ENCODE measurements around the gene UAP1L1. TPM values are rescaled to one million over a fixed set of nuclear protein-coding genes. Genes with fewer than 3 reads are reported as not detected.
A peak's percentile ranks its signal among the peaks of the same experiment; 100 is the strongest.

Gene UAP1L1
- total and polyA plus RNA-seq, 9 of the 15 experiments (the other 6 are each of a cell fraction or from before 2014, with no cell fraction given): 0.20 to 8.6 (median 3.7) TPM

DNA sequence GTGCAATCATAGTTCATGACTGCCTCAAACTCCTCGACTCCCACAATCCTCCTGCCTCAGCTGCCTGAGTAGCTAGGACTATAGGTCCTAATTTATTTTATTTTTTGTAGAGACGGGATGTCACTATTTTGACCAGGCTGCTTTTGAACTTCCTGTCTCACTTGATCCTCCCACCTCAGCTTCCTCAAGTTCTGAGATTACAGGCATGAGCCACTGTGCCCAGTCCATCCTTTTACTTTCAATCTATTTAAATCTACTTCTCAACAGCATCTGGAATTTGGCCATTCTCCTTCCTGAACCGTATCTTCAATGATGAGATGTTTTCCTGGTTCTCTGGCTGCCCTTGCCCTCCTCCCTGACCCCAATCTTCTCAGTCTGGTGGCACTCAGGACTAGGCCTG is 49.5 kb downstream of the UAP1L1 start:
- Histone ChIP-seq H2AFZ (ENCODE audit: low read depth, low read length) (no peak overlapping the region), H3K36me3 (ENCODE audit: control insufficient read depth, insufficient read depth, low read length) (peaks cover 2% of the 10 kb centered on the region; the same call in 1 of the 3 replicates), H3K4me3 (peak overlapping the region; percentile 91), H3K9me1 (ENCODE audit: control insufficient read depth, insufficient read depth, low read length) (no peaks in the 10 kb centered on the region), H3K9me3 (replicated peaks; ENCODE audit: control insufficient read depth, insufficient read depth, low read depth, low read length) (no peaks in the 10 kb centered on the region), H3K27ac (ENCODE audit: extremely low read depth, low read depth, low read length) (peak overlapping the region; percentile 78; the same call in 2 of the 3 replicates), H4K20me1 (replicated peaks; ENCODE audit: control insufficient read depth, insufficient read depth, low read length) (no peaks in the 10 kb centered on the region), H3K4me2 (ENCODE audit: insufficient read depth, low read length) (peak overlapping the region; percentile 100), H3K9ac (ENCODE audit: insufficient read depth in 1 of 2, low read depth in 2 of 2, low read length in 2 of 2) (peak overlapping the region; percentile 84 to 89; a peak in 3 of 4 replicates), H3K27me3 (ENCODE audit: control insufficient read depth in 2 of 2, insufficient read depth in 2 of 2, low read length in 2 of 2) (no peaks in the 10 kb centered on the region), H3K79me2 (ENCODE audit: control insufficient read depth, insufficient read depth, low read length) (peaks cover 35% of the 10 kb centered on the region), H3K4me1 (replicated peaks in 1 of 2; ENCODE audit: control insufficient read depth in 2 of 2, insufficient read depth in 2 of 2, low read length in 2 of 2) (peaks cover 20 to 42% of the 10 kb centered on the region in 2 experiments)
- FAIRE-seq (peak; percentile 69), ATAC-seq (no peak), DNase-seq (ENCODE audit: extremely low read depth in 1 of 4, low spot score in 3 of 4) (no peak)
- no TSS peak for BruUV-seq (replicated peaks)
- in situ Hi-C loops (cut with MboI) (loop anchor here (5.0 kb wide), 1 partner anchor 101 kb away; the partner anchor contains the start of genes CYSRT1 and RNF224), intact Hi-C loops (cut with micrococcal nuclease) (no loop called here)
- WGBS (ENCODE audit: insufficient coverage, low coverage, missing lambda C conversion rate): 34% methylated on average over 3 of the region's 3 CpGs
- no peak for TF ChIP-seq NFXL1 (CRISPR knock-in tag; IDR thresholded peaks at IDR 0.05)
- 0 out of 2 replicates have a peak, but pooled peaks have one; percentile 47 for TF ChIP-seq KAT7 (CRISPR knock-in tag; IDR thresholded peaks at IDR 0.05; ENCODE audit: borderline replicate concordance)
- ChIA-PET CTCF (ENCODE audit: low intra/inter-chr PET ratio) (no interaction called here), POLR2A (interaction anchor here (0.6 to 1.4 kb wide), 4 partner anchors 20 to 114 kb away, joined by 3 read pairs; partner anchors contain the start of gene TUBB4B)

DNA sequence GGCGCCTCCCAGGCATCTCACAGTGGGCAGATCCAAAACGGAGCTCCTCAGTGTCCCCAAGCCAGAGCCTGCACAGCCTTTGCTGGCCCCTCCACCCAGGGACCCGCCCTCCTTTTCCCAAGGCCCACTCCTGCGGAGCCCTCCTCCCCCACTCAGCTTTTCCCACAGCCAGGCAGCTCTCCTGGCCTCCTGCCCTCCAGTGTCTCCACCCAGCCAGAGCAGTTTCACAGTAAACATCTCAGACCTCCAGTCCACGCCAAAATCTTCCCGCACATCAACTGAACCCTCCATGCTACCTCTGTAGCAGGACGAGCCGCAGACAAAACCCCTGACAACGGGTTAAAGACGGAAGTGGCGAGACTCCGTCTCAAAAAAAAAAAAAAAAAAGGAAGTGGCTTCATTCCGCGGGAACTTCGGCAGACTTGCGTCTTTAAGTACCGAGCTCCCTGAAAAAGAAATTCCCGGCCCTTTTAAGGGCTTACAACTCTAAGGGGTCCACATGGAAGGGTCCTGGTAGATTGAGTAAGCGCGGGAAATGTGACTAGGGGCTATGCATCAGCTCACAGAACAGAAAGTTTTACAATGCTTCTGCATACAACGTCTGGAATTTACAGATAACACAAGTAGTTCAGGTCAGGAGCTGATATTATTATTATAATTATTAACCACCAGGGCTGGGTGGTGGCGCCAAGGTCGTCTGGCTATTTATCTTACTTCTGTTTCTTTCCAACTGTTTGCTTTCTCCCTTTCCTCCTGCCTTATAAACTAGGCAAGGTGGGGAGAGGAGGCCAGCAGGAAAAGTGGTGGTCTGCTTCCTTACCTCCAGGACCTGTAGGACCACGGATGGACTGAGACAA is 50.2 kb downstream of the UAP1L1 start:
- Histone ChIP-seq H3K27ac (ENCODE audit: extremely low read depth, low read depth, low read length) (peak overlapping the region; percentile 78), H3K27me3 (ENCODE audit: control insufficient read depth in 2 of 2, insufficient read depth in 2 of 2, low read length in 2 of 2) (no peaks in the 10 kb centered on the region), H4K20me1 (replicated peaks; ENCODE audit: control insufficient read depth, insufficient read depth, low read length) (no peaks in the 10 kb centered on the region), H2AFZ (ENCODE audit: low read depth, low read length) (peak overlapping the region; percentile 64), H3K9me3 (replicated peaks; ENCODE audit: control insufficient read depth, insufficient read depth, low read depth, low read length) (no peaks in the 10 kb centered on the region), H3K9ac (ENCODE audit: insufficient read depth in 1 of 2, low read depth in 2 of 2, low read length in 2 of 2) (peak overlapping the region; percentile 84 to 100), H3K79me2 (ENCODE audit: control insufficient read depth, insufficient read depth, low read length) (peaks cover 35% of the 10 kb centered on the region), H3K9me1 (ENCODE audit: control insufficient read depth, insufficient read depth, low read length) (no peaks in the 10 kb centered on the region), H3K4me3 (peak overlapping the region; percentile 91), H3K4me2 (ENCODE audit: insufficient read depth, low read length) (peak overlapping the region; percentile 100), H3K4me1 (replicated peaks in 1 of 2; ENCODE audit: control insufficient read depth in 2 of 2, insufficient read depth in 2 of 2, low read length in 2 of 2) (peaks cover 16 to 37% of the 10 kb centered on the region in 2 experiments), H3K36me3 (ENCODE audit: control insufficient read depth, insufficient read depth, low read length) (peaks cover 2% of the 10 kb centered on the region; the same call in 1 of the 3 replicates)
- CTCF ChIA-PET (ENCODE audit: low intra/inter-chr PET ratio): interaction anchor here (0.7 kb wide), 1 partner anchor 62 kb away, joined by 4 read pairs; no protein-coding TSS in a partner anchor
- intact Hi-C loops (cut with micrococcal nuclease) (loop anchor here (2.0 kb wide), 1 partner anchor 23 kb away; no protein-coding TSS in a partner anchor), in situ Hi-C loops (cut with MboI) (loop anchor here (5.0 kb wide), 1 partner anchor 100 kb away; the partner anchor contains the start of genes CYSRT1 and RNF224)
- WGBS (ENCODE audit: insufficient coverage, low coverage, missing lambda C conversion rate): 4% methylated on average over 21 of the region's 24 CpGs
- ATAC-seq: peak; percentile 10
- POLR2A ChIA-PET: interaction anchor here (0.6 to 1.4 kb wide), 10 partner anchors 9 to 115 kb away, joined by 3 to 4 read pairs (median 3); a partner anchor contains a TSS
- TSS peak; percentile 79 for BruUV-seq (replicated peaks)
- DNase-seq (ENCODE audit: extremely low read depth in 1 of 4, low spot score in 3 of 4): peak; percentile 43 to 77 (median 51)
- peak; percentile 70 for FAIRE-seq
- TF ChIP-seq MTA3 (IDR thresholded peaks at IDR 0.05; ENCODE audit: borderline replicate concordance): 0 out of 2 replicates have a peak, but pooled peaks have one; percentile 10
- no peak for TF ChIP-seq TCF7L2 (IDR thresholded peaks at IDR 0.05; ENCODE audit: low read depth, low read length)
- no peak for TF ChIP-seq MEIS2 (IDR thresholded peaks at IDR 0.05; ENCODE audit: partially characterized antibody)
- no peak for TF ChIP-seq ZNF764 (CRISPR knock-in tag; IDR thresholded peaks at IDR 0.05; ENCODE audit: low read depth)
- TF ChIP-seq LCOR (CRISPR knock-in tag; IDR thresholded peaks at IDR 0.05): no peak
- TF ChIP-seq KDM4B (IDR thresholded peaks at IDR 0.05; ENCODE audit: borderline replicate concordance in 2 of 2, low read depth in 1 of 2): no peak
- TF ChIP-seq CBFB (CRISPR knock-in tag; IDR thresholded peaks at IDR 0.05): 0 out of 2 replicates have a peak, but pooled peaks have one; percentile 34
- no peak for TF ChIP-seq PHF20 (IDR thresholded peaks at IDR 0.05; ENCODE audit: partially characterized antibody)
- no peak for TF ChIP-seq GTF2A2 (tag; IDR thresholded peaks at IDR 0.05)
- peak; percentile 99 for TF ChIP-seq SPI1 (IDR thresholded peaks at IDR 0.05; ENCODE audit: borderline replicate concordance, low read depth, low read length)
- TF ChIP-seq IRF2 (CRISPR knock-in tag; IDR thresholded peaks at IDR 0.05): no peak
- TF ChIP-seq CBFA2T3 (IDR thresholded peaks at IDR 0.05): peak; percentile 49; the same call in 1 of the 2 replicates
- TF ChIP-seq ERF (CRISPR knock-in tag; IDR thresholded peaks at IDR 0.05): no peak

All from K562 (cell line).